Effector CD8-positive, alpha-beta T cell (primary cell): ENCODE measurements around the gene PPP2R5C.

Source experiments
- DNase-seq: peaks from one replicate; lab custom pipeline; 2025; lab: John Stamatoyannopoulos, UW

The PPP2R5C gene

GRCh38 chr14:101840649-101841369 is 79.3 kb downstream of the PPP2R5C start:
- DNase-seq = no peak

- DNase-seq = no peak
Observed at GRCh38 chr14:101843038-101843437, 81.5 kb downstream of the PPP2R5C start.

- DNase-seq = no peak
Observed at GRCh38 chr14:101843665-101844064, 82.2 kb downstream of the PPP2R5C start.

DNA sequence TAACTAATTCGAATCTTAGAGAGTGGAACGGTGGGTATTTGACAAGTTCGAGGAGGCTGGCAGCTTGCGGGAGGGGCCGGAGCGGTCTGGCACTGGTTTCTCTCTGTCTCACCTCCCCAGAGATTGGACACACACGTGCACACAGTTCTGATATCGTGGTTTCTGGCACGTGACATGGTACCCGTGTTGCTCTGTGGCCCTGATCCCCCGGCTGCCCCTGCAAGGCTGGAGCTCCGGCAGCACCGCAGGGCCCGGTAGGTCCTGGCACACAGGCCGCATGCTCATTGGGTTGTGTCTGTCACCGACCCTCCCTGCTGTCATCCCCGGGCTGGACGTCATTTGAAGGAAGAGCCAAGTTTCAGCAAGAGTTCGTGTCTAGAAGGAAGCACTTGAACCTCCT is 82.7 kb downstream of the PPP2R5C start:
- no peak for DNase-seq

- DNase-seq = no peak
Observed at GRCh38 chr14:101844751-101845150, 83.2 kb downstream of the PPP2R5C start.

GRCh38 chr14:101845496-101845895 is 84.0 kb downstream of the PPP2R5C start:
- DNase-seq = no peak

DNA sequence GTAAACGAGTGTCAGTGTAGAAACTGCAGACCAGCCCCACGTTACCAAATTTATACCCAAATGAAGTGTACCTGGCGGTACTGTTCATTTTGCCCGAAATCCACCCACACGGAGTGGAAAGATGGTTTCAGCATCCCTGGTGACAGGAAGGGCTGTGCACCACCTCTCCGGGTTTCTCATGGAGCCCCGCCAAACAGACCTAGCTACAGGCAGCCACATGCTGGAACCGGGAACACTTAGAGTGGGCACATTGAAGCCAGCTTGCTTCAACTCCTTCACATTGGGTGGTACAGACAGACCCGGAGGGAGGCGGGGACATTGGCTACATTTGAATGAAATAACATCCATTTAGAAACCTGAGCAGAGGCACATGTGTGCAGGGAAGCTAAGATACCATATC is 84.4 kb downstream of the PPP2R5C start:
- no peak for DNase-seq

GRCh38 chr14:101849125-101849524 is 87.6 kb downstream of the PPP2R5C start:
- no peak for DNase-seq

DNA sequence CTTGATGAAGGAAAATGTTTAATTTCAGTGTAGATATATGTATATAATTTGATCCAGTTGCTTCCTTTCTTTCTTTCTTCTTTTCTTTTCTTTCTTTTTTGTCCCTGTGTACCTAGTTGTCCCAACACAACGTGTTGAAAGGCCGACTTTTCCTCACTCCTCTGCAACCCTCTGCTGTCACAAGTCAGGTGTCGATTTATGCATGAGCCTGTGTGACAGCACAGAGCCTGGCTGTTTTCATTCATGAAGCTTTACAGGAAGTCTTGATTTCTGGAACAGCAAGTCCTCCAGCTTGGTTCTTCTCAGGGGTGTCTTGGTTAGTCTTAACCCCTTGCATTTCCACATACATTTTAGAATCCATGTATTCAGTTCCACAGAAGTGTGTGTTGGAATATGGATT is 88.1 kb downstream of the PPP2R5C start:
- no peak for DNase-seq

- DNase-seq = no peak
Observed at GRCh38 chr14:101851183-101851582, 89.7 kb downstream of the PPP2R5C start.

GRCh38 chr14:101851736-101852405 is 90.4 kb downstream of the PPP2R5C start:
- DNase-seq = no peak

DNA sequence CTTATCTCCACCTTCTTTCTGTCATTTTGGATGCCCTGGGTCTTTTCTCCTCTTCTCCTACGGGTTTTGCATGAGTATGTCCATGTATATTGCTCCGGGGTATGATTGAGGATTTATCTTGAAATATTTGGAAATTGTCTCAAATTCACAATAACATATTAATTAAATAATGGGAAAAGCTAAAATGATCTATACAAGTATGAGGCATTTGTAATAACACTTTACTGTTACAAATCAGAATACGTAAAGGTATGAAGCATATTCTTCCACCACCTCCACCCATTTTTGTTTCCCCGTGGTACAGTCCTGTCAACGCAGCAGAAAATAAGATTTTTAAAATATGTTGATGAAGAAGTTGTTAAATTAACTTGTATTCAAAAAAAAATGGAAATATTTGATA is 91.3 kb downstream of the PPP2R5C start:
- DNase-seq = no peak

DNA sequence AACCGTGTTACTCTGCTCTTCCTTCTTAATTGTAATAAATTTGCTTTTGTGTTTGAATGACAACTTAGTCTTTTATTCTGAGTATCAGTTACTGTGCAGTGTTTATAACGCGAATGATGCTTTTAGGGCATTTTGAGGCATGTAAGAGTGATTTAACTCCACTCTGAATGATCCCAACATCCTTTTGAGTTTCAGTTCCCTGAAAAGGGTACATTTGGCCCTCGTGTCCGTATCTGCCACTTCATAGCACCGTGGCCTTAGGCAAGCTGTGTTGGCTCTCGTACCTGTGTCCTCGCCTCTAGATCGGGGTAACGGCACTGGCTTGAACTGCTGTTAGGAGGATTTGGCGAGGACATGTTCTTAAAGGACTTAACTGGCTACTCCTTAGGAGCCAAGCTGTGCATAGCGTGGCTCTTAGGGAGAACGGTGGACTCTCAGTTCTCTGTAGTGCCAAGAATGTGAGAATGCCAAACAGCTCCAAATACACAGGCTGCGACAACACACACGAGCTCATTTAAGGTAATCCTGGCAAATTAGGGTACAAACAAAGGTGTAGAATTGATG is 92.0 kb downstream of the PPP2R5C start:
- DNase-seq = no peak

DNA sequence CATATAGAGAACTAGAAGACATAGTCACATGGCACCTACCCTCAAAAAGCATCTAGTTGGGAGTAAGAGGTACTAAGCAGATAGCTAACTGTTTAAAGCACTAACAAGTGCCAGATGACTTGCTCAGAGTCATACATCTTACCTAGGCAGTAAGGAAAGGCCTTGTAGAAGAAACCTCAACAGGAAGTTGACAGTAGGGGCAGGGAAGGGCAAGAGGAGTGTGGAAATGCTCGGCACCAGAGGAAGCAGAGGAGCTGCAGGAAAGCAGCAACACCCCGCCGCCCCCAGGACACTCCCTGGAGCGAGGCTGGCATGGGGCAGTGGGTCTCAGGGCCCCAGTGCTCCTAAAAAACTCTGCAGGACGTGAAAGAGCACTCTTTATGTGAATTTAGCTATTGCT is 92.9 kb downstream of the PPP2R5C start:
- no peak for DNase-seq

GRCh38 chr14:101855958-101856357 is 94.4 kb downstream of the PPP2R5C start:
- no peak for DNase-seq

GRCh38 chr14:101856536-101856935 is 95.0 kb downstream of the PPP2R5C start:
- DNase-seq = no peak

GRCh38 chr14:101857226-101857625 is 95.7 kb downstream of the PPP2R5C start:
- DNase-seq = no peak

GRCh38 chr14:101858791-101859537 is 97.5 kb downstream of the PPP2R5C start:
- DNase-seq = no peak

DNA sequence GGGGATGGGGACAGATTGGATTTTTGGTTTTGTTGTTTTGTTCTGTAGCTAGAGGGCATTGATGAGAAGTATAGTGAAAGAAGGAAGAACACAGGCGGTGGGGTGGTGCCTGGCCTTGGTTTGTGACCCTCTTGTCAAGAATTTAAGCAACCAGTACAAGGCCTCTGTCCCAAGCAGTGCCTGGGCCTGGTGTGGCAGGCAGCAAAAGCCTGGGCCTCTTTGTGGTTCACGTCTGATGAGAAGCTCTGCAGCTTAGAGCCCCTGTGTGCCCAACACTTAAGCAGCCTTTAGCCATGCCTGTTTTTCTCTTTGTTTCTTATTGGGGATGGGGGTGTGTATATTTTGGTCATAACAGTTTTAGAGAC is 98.0 kb downstream of the PPP2R5C start:
- no peak for DNase-seq

- no peak for DNase-seq
Observed at GRCh38 chr14:101859958-101860357, 98.4 kb downstream of the PPP2R5C start.

DNA sequence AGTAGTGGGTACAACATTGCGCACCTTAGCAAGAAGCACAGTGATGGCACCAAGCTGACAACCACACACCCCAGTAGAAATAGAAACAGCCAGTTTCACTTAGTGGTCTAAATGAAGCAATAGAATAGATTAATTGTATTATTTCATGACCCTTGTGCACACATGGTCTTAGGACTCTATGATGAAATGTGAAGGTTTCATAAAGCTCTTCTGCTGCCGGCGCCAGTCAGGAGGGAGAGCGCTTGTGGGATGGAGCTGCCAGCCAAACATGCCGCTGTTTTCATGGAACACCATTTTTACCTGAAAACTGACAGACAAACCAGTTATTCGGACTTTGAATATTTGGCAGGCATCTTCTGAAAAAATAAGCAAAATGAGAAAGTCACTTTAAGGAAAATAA is 100.0 kb downstream of the PPP2R5C start:
- no peak for DNase-seq

DNA sequence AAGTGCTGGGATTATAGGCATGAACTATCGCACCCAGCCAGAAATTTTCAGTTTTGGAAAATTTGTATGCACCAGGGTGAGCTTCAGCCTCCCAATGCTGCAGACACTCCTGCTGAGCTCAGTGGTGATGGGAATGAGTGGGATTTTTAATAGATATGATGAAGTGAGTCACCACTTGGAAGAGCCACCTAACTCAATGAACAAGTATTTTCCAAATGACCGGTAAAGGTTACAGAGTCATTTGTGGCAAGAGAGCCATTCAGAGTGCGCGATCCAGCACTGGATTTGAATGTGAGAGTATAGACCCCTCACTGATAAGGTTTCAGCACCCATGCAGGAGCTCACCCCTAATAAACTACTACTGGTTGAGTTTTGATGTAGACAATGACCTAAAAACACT is 100.7 kb downstream of the PPP2R5C start:
- no peak for DNase-seq

DNA sequence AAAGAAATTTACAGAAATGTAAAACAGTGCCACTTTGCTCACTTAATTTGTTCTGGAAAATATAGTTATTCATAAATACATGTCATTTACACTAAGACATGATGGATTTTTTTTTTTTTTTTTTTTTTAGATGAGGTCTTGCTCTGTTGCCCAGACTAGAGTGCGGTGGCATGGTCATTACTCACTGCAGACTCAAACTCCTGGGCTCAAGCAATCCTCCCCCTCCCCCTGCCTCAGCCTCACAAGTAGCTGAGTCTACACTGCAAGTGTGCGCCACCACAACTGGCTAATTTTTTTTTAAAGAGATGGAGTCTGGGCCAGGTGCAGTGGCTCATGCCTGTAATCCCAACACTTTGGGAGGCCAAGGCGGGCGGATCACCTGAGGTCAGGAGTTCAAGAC is 101.2 kb downstream of the PPP2R5C start:
- no peak for DNase-seq
